Ovary (tissue), 9 donors: ENCODE measurements around the gene ATRNL1. TPM values are rescaled to one million over a fixed set of nuclear protein-coding genes. Genes with fewer than 3 reads are reported as not detected.

Source experiments
- DNase-seq, 5 donors: peaks; one replicate each; pipeline ENCODE4 v3.0.0-alpha.2; 2019 to 2020
- H3K27ac ChIP-seq, 2 donors: fragments of 200-600 bp; one replicate each; pipeline versions ENCODE4 v1.5.1 to v1.8.0; 2019 to 2022
- H3K27me3 ChIP-seq: fragments of 200-600 bp; one replicate; pipeline ENCODE4 v1.8.0; 2022
- H3K36me3 ChIP-seq: fragments of 200-600 bp; sonication (generic); one replicate; pipeline ENCODE4 v1.5.1; 2019
- H3K4me1 ChIP-seq: one replicate; pipeline ENCODE4 v1.8.1; 2013; ENCODE audit warnings: mild to moderate bottlenecking, moderate library complexity; ENCODE audit not compliant: insufficient read depth
- H3K4me3 ChIP-seq: fragments of 200-600 bp; sonication (generic); one replicate; pipeline ENCODE4 v1.5.1; 2017
- H3K9me3 ChIP-seq, 2 donors: fragments of 200-600 bp in 1 of 2; sonication (generic) in 1 of 2; one replicate each; pipeline versions ENCODE4 v1.5.1 to v1.8.1; 2013 to 2019; ENCODE audit warnings: mild to moderate bottlenecking in 1 of 2, moderate library complexity in 1 of 2
- CTCF ChIP-seq, 3 donors: fragments of 450-650 bp in 2 of 3; fragments of 200-600 bp in 1 of 3; IDR thresholded peaks; one replicate each; pipeline versions ENCODE4 v1.5.1 to v1.8.0; 2016 to 2022; ENCODE audit warnings: antibody characterized with exemption in 3 of 3, mild to moderate bottlenecking in 1 of 3
- EP300 ChIP-seq: sonication (generic); formaldehyde crosslinking; IDR thresholded peaks from one replicate; pipeline ENCODE4 v1.6.1; 2017; ENCODE audit warnings: antibody characterized with exemption
- POLR2A ChIP-seq: fragments of 450-650 bp; IDR thresholded peaks from one replicate; pipeline ENCODE4 v1.6.1; 2017; ENCODE audit warnings: antibody characterized with exemption, mild to moderate bottlenecking, moderate library complexity
- WGBS, 3 donors: extraction: QIAGEN DNeasy Blood & Tissue Kit in 1 of 3; methylation state at CpG; one replicate each; pipeline versions ENCODE4 v1.1.5 to v1.1.7; 2013 to 2017; 5-methylcytosine and 5-hydroxymethylcytosine counted together
- intact Hi-C, 4 donors: fragments of 100-400 bp; cut with DNase I; formaldehyde crosslinking; loops; one replicate each; pipeline versions ENCODE4 v1.11.0 to v1.15.1; 2022 to 2023
- polyA plus RNA-seq, 2 donors: library from polyadenylated mRNA; stranded (reverse); fragments of 200-250 nt in 1 of 2; fragments of 350-450 nt in 1 of 2; fragmentation: Illumina TruSeq in 1 of 2; extraction: RNeasy Lipid Tissue Mini Kit (QIAGEN cat#74804) in 1 of 2; gene quantifications; one replicate each; pipeline ENCODE4 v1.2.3, GENCODE V29; 2013 to 2014
- total RNA-seq, 7 donors: library from RNA; depleted of rRNA in 2 of 7; stranded (reverse); fragments of >200 nt in 2 of 7; fragmentation: NEBNext Ultra II Directional in 3 of 7; extraction: Animal tissue kit (Norgen Biotek cat#: 25700) in 3 of 7; gene quantifications; one replicate each; pipeline versions ENCODE4 v1.1.0 to v1.2.4, GENCODE V29; 2016 to 2023
- donor health status: DM: no; HTN: no; CAD: no; lungs with moderate emphysema.
- donor health status: DM: no; HTN: no; CAD: no.
- donor health status: Bipolar disorder and iron deficiency.
- donor health status: DM: yes; HTN: yes; CAD: no.
- donor health status: DM: no; HTN: no; CAD: no.
- donor health status: DM: yes; HTN: yes; CAD: no.

The ATRNL1 gene
- total and polyA plus RNA-seq, 9 donors = 8.1 to 119 (median 77.8) TPM

DNA sequence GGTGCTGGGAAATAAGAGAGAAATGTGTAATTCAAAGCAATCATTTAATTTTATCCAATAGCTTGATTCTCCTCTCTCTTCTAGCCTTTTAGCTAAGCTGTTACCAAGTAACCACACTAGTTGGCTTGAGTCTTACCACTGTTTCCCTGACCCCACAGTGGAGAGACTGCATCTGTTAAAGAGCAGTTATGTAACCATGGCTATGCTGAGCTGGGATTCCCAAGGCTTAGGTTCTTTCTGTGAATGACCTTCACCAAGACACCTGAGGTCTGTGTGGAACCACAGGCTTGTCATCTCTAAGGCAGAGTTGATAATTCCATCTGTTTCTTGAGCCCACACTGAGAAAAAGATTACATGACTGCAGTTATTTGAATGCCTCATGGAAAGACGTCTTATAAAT is 47.7 kb upstream of the ATRNL1 start:
- no peak for TF ChIP-seq CTCF (IDR thresholded peaks at IDR 0.05)
- no peak for TF ChIP-seq POLR2A
- TF ChIP-seq EP300 = no peak
- intact Hi-C loops = no loop called here
- H3K4me3 ChIP-seq = no peak overlapping the region
- no peaks in the 10 kb centered on the region for H3K36me3 ChIP-seq
- DNase-seq = peak in 1 of 5 donors; percentile 19
- no peak overlapping the region for H3K27ac ChIP-seq
- peaks cover 4% of the 10 kb centered on the region for H3K4me1 ChIP-seq
- WGBS, 3 donors = 33 to 43% (median 35%) methylated on average over 1 of the region's 1 CpG
- no peaks in the 10 kb centered on the region for H3K27me3 ChIP-seq
- no peaks in the 10 kb centered on the region for H3K9me3 ChIP-seq

DNA sequence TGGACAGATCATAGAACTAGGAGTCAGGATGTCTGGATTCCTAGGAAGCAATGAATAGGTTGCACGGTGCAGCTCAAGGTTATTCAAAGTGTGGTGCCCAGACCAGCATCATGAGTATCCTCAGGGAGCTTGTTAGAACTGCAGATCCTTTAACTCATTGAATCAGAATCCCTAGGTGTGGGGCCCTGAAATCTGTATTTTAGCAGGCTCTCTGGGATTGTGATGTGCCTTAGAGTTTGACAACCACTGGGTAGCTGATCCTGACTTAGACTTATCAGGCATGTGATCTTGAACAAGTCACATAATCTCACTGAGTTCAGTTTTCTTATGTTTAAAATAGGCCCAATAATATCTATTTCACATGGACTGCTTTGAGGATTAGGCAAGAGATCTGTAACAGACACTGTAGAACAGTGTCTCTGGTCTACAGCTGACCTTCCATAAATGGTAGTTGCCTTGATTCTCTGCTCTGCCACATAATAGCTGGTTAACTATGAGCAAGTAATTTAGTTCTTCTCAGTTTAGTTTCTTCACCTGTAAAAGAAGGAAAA is 46.4 kb upstream of the ATRNL1 start:
- no peaks in the 10 kb centered on the region for H3K9me3 ChIP-seq
- WGBS, 3 donors = 47 to 69% (median 58%) methylated on average over 1 of the region's 1 CpG
- H3K27ac ChIP-seq = no peak overlapping the region
- H3K4me1 ChIP-seq = peaks cover 5% of the 10 kb centered on the region
- H3K36me3 ChIP-seq = no peaks in the 10 kb centered on the region
- TF ChIP-seq EP300 = no peak
- no peak for TF ChIP-seq POLR2A
- no peak for TF ChIP-seq CTCF (IDR thresholded peaks at IDR 0.05)
- intact Hi-C loops = no loop called here
- no peak for DNase-seq
- H3K27me3 ChIP-seq = no peaks in the 10 kb centered on the region
- no peak overlapping the region for H3K4me3 ChIP-seq

- no peaks in the 10 kb centered on the region for H3K9me3 ChIP-seq
- H3K4me1 ChIP-seq = peaks cover 5% of the 10 kb centered on the region
- no peak for TF ChIP-seq POLR2A
- no peak for TF ChIP-seq EP300
- no peak for TF ChIP-seq CTCF (IDR thresholded peaks at IDR 0.05)
- H3K27ac ChIP-seq = no peak overlapping the region
- H3K36me3 ChIP-seq = no peaks in the 10 kb centered on the region
- no peaks in the 10 kb centered on the region for H3K27me3 ChIP-seq
- intact Hi-C loops = no loop called here
- DNase-seq = no peak
- no peak overlapping the region for H3K4me3 ChIP-seq
These were observed 45.5 kb upstream of the ATRNL1 start for GRCh38 chr10:115047705-115048104.

DNA sequence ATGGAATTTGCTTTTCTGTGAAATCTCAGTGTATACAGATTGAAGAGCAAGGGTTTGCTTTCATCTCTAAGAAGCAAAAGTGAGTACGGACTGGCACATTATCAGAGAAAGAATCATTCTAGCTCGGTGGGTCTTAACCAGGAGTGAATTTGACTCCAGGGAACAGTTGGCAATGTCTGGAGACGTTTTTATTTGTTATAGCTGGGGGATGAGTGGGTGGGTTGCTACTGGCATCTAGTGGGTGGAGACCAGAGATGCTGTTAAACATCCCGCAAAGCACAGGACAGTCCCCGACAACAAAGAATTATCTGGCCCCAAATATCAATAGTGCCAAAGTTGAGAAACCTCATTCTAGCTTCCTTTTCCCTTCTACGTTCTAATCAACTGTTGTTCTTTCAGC is 43.8 kb upstream of the ATRNL1 start:
- Histone ChIP-seq H3K4me1 (peaks cover 5% of the 10 kb centered on the region), H3K27me3 (no peaks in the 10 kb centered on the region), H3K27ac (no peak overlapping the region), H3K9me3 (no peaks in the 10 kb centered on the region), H3K36me3 (no peaks in the 10 kb centered on the region), H3K4me3 (no peak overlapping the region)
- DNase-seq = no peak
- 19 to 40% (median 22%) methylated on average over 6 of the region's 6 CpGs for WGBS, 3 donors
- TF ChIP-seq POLR2A = no peak
- TF ChIP-seq CTCF (IDR thresholded peaks at IDR 0.05) = no peak
- no peak for TF ChIP-seq EP300
- intact Hi-C loops = no loop called here
